ENCODE measurements around the gene CRELD1.

CRELD1 gene

DNA sequence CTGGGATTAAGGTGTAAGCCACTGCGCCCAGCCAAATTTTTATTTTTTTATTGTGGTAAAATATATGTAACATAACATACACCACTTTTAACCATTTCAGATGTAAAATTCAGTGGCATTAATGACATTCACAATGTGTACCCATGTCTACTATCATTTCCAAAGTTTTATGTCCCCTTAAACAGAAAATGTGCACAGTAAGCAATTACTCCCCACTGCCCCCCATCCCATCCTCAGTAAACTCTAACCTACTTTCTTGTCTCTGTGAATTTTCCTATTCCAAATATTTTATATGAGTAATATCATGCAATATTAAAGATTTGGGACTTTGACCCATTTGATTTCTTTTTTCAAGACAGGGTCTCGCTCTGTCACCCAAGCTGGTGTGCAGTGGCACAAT lies 33.2 kb downstream of the CRELD1 start:
- no peak for DNase-seq

DNA sequence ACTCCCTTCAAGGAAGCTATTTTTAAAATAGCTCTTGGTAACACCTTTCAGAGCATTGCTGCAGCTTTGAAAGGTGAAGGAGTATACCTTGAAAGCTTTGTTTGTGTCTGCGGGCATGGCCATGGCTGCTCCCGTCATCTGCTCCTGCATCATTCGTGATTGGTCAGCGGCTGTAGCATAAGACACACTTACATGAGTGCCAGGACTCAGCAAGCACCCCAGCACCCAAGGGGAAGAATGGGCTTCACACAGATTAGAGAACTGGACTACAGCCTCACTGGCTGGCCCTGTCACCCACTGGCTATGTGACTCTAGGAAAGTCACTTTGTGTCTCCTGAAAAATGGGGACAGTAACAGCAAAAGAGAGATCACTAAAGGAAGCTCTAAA lies 36.0 kb downstream of the CRELD1 start:
- DNase-seq = no peak

GRCh38 chr3:9970020-9970652 lies 36.5 kb downstream of the CRELD1 start:
- no peak for DNase-seq

GRCh38 chr3:9976721-9977709 lies 43.4 kb downstream of the CRELD1 start:
- no peak for DNase-seq

DNA sequence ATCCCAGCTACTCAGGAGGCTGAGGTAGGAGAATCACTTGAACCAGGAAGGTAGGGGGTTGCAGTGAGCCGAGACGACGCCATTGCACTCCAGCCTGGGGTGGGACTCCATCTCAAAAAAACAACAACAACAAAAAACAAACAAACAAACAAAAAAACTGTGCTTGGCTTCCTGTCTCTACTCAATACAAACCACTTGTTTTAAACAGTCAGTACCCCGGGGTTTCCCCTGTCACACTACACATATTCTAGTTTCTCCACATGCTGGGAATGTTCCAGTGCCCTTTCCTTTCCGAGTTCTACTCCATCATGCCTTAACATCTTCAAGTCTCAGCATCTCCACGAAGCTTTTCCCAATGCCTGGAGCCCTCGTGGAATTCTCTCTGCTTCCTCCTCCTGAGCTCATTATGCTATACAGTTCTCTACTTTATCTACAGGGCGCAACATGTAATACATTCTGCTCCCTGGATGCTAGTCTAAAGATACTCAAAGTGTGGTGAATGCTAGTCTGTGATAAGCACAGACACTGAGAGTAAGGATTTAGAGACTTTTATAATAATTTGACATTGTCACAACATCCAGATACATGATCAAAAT lies 45.2 kb downstream of the CRELD1 start:
- no peak for DNase-seq

DNA sequence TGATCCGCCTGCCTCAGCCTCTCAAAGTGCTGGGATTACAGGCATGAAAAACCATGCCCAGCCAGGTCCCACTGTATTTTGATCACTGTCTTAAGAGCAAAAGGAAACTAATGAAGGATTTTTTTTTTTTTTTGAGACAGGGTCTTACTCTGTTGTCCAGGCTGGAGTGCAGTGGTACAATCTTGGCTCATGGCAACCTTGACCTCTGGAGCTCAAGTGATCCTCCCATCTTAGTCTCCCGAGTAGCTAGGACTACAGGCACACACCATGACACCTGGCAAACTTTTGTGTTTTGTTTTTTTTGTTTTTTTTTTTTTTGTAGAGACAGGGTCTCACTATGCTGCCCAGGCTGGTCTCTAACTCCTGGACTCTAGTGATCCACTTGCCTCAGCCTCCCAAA lies 46.6 kb downstream of the CRELD1 start:
- no peak for DNase-seq

DNA sequence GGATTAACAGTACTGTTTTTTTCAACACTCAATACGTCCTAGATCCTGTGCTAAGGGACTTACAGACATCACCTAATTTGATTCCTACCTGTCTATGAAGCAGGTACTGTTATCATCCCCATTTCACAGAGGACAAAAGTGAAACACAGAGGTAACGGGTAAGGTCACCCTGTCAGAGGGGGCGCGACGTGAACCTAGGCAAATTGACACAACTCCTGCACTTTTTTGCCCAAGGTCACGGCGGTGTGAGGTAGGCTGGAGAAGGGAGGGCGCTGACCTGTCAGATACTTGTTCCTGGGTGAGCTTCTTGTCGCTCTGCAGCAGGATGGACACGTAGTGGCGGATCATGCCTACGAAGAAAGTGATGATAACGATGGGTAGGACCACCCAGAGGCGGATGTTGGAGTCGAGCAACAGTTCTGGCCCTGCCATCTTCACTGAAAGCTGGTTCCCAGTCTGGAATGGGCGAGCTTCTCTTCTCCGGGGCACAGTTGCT lies 52.6 kb downstream of the CRELD1 start:
- DNase-seq = no peak

DNA sequence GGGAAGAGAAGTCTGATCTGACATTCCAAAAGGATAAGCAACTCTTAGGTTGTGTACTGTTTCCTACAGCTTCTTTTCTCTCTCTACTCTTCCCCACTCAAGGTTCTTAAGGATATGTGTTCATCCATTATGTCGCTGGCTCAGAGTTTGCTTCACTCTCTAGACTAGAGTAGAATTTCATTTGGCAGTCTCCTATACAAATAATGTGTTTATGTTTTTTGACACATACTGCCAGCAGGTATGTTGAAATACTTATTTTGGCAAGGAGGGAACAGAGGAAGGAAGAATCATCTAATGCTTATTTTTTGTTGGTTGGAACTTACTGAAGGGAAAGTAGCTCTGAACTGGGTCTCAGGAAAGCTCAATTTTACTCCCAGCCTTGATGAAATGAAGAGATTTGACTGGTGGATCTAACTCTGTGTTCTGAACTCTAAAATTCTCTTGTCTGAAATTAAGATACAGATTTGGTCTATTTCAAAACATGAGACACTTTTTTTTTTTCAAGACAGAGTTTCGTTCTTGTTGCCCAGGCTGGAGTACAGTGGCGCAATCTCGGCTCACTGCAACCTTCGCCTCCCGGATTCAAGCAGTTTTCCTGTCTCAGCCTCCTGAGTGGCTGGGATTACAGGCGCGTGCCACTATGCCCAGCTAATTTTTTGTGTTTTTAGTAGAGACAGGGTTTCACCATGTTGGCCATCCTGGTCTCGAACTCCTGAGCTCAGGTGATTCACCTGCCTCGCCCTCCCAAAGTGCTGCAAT lies 60.6 kb downstream of the CRELD1 start:
- no peak for DNase-seq
